HG02623 (cell line): ENCODE measurements around the gene MAP3K14.
"Not testable (repeated sequence)": the region's sequence is repeated elsewhere in the genome, so short reads cannot be mapped to it uniquely, and the experiment has no call there.

Experiments used
- ATAC-seq: cut with Tn5 transposase; IDR thresholded peaks from one replicate; pipeline ENCODE4 v1.9.1; 2021; ENCODE audit warnings: moderate library complexity; ENCODE audit not compliant: unreplicated experiment

The MAP3K14 gene

DNA sequence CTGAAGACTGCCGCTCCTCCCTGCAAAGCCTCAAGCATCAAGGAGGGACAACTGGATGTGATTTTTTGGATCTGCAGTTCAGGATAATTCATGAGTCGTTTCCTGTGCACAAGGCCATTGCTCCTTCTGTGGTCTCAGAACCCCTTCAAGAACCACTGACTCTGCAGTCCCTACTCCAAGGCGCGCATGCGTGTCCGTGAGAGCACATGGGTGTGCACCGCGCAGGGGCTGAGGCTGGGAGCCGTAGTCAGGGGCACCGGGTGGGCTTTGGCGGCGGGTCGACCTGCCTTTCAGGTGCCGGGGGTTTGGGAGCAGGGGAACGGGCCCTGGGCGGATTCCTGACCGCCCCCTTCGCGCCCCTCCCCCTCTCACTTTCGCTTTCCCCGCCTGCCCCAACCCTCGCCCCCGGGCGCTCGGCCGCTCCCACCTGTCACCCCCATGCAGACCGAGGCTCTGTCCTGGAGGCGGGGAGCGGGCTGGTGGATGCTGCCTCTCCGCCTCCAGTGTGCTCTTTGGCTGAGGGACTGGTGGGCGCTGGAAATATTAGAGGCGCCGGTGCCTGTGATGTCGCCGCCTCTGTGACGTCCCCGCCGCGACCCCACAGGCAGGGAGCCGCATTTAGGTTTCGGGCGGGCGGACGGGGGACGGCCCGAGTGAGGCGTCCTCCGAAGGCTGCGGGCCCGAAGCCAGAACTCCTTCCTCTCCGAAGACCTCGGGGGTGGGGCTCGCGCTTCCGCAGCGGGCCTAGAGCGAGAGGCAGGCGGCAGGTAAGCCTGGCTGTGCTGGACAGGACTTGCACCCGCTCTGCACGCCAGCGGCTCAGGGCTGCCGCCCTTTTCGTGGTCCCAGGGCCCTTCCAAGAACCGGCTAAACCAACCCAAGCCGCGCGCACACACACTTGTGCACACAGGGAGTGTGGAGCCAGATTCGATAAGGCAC, 55.0 kb downstream of the MAP3K14 start, which contains the start of gene SPATA32:
SPATA32 (minus strand) TSS at position 518 of the 939 bp plus-strand sequence; CDS start at position 440, 78 bp downstream.
- ATAC-seq = no peak

DNA sequence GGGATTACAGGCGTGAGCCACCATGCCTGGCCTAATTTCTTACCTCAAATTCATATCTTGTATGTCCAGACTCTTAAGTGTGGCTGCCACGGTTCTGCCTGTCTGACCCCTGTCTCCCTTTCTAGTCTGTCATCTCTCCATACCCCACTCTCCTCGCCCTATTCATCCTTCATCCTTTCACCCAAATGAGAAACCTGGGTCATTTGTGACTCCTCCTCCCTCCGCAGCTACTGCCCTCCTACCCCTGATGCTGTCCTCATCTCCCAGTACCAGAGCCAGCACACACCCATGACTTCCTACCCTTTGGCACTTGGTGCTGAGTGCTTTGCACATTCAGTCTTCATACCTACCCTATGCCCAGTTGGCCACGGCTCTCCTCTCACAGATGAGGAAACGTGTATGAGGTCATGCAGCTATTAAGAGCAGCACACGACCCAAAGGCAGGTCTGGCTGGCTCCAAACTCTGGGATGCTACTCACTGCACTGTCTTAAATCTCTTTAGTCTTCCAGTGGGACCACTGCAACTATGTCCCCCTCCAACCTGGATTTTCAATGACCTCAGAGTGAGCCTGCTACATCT, 56.5 kb downstream of the MAP3K14 start:
- ATAC-seq = no peak

GRCh38 chr17:45258981-45259380, 57.8 kb downstream of the MAP3K14 start:
- no peak for ATAC-seq

DNA sequence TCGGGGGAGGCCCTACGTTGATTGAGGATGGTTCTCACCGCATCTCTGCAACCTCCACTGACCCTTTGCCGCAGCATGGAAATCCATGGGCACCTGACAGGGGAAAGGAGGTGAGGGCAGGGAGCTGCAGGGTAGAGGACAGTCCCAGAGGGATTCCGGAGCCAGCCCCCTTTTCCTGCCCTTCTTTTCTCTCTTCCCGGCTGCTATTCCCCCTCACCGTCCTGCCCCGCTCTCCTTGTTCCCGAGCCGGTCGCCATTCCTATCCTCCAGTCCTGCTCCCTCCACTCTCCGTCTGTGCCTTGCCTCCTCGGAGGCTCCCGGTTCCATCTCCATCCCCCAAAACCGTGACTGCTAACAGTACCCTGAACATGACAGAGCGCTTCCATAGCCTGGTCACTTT, 59.7 kb downstream of the MAP3K14 start:
- ATAC-seq = no peak

DNA sequence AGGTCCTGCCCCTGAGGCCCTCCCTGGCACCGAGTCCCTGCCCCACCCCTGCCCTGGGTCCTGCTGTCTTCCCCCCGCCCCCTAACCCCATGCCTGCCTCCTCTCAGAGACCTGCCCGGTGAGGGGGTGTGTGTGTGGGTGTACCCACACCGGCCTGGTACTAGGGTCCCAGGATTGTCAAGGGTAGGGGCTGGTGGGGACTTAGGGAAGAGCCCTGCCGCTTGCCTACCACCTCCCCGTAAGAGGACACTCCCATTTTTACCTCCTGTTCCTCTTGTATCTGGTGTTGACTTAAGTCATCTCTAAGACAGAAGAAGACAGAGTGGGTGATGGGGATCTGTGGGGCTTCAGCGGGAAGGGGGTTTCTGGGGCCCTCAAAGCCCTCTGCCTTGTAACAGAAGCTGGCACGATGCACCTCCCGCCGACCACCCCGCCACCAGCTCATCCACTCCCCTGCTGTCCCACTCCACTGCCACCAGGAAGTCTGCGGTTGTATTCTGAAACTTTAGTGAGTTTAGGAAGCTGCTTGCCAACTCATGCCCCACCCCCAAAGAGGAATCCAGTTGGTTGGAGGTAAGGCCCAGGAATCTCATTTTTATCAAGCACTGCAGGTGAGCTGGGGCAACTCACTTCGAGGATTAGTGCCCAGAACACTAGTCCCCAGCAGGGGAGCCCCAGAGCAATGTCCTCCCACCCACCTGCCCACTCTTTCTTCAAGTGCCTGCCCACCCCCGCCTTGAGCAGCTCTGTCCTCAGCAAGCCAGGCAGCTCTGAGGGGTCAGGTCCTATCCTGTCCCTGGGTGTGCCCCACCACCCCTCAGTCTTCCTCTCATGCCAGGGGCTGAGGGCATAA, 60.5 kb downstream of the MAP3K14 start:
- no peak for ATAC-seq

DNA sequence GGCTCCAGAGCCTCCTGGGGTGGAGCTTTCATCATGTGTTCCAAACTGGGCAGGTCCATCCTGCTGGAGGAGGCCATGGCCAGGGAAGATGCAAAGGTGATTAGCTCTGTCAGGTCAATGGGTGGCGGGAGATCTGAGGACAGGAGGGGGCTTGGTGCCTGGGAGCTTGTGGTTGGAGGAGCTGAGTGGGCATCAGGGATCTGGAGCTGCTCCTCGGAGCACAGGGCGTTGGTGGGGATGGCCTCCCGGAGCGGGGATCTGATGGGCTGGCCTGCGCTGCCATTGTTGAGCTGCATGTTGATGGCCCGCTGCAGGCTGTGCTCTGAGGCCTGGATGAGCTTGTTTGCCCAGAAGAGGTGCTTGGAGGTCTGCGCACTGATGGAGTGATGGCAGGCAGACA, 61.5 kb downstream of the MAP3K14 start:
- ATAC-seq = no peak

DNA sequence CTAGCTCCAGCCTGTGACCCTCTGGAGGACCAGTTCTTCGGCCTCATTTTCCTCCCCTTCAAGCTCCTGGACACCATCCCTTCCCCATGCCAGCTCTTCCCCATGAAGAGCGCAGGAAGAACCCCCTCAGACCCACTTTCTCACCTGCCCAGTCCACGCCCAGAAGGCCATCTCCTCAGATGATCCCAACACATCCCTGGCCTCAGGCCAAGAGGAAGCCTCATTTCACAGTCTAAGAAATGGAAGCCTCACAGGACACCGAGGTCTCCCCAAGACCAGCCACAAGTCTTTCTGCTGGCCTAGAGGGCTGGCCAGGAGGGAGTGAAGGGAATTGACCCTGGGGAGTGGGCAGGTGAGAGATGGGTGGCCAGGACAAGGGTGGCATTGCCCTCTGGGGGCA, 62.9 kb downstream of the MAP3K14 start:
- no peak for ATAC-seq

DNA sequence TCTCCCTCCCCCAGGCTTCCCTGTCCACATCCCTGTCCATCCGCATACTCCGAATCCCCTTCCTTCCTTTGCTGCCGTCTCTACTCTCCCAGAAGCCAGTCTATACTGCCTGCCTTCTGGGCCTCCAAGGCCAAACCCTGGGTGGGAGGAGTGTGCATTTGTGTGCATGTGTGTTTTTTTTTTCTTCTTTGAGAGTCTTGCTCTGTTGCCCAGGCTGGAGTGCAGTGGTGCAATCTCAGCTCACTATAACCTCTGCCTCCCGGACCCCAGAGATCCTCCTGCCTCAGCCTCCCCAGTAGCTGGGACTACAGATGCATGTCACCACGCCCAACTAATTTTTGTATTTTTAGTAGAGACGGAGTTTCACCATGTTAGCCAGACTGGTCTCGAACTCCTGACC, 63.6 kb downstream of the MAP3K14 start:
- not testable (repeated sequence) for ATAC-seq

GRCh38 chr17:45251931-45252330, 64.9 kb downstream of the MAP3K14 start:
- ATAC-seq = no peak

GRCh38 chr17:45248132-45248957, 68.5 kb downstream of the MAP3K14 start:
- ATAC-seq = peak; percentile 39

- ATAC-seq = peak; percentile 71
These were observed 69.2 kb downstream of the MAP3K14 start for GRCh38 chr17:45247429-45248131.

DNA sequence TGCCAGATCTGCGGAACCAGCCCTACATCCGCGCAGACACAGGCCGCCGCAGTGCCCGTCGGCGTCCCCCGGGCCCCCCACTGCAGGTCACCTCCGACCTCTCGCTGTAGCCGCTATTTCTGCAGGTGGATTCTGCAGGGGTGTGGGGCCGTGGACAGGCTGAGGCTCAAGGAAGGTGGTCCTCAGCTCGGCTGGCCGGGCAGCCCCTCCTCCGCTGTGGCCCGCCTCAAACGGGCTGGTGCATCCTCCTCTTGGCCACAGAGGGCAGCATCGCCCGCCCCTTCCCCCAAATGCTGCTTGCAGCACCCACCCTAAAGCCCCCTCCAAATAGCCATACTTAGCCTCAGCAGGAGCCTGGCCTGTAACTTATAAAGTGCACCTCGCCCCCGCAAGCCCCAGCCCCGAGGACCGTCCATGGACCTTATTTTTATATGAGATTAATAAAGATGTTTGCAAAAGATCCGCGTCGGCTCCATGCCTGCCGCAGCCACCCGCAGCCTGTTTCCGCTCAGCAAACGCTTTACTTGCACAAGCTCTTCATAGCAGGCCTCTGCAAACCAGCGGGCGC, 69.9 kb downstream of the MAP3K14 start:
- ATAC-seq = no peak

GRCh38 chr17:45246338-45246737, 70.5 kb downstream of the MAP3K14 start:
- no peak for ATAC-seq

GRCh38 chr17:45244725-45245656, 71.8 kb downstream of the MAP3K14 start:
- no peak for ATAC-seq

- no peak for ATAC-seq
These were observed 73.1 kb downstream of the MAP3K14 start for GRCh38 chr17:45243750-45244149.

GRCh38 chr17:45242029-45242414, 74.8 kb downstream of the MAP3K14 start:
- ATAC-seq = no peak

GRCh38 chr17:45241328-45242028, 75.3 kb downstream of the MAP3K14 start:
- no peak for ATAC-seq

DNA sequence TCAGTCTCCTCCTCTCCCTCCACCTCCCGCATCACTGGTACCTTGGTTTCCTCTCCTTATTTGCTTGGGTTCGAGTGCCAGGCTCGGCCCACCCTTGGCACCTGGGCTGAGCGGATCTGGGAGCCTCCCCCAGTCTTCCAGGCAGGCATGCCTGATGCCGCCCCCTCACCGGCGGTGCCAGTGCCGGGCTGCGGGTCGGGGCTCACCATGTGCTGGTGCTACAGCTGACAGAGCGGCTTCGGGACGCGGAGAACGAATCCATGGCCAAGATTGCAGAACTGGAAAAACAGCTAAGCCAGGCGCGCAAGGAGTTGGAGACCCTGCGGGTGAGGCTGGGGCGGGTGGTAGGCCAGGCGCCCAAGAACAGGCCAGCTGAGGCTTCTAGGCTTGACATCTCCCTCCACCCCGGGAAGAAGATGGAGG, 75.9 kb downstream of the MAP3K14 start:
- ATAC-seq = no peak
